ENCODE results near the gene RAC2.

RAC2 gene

DNA sequence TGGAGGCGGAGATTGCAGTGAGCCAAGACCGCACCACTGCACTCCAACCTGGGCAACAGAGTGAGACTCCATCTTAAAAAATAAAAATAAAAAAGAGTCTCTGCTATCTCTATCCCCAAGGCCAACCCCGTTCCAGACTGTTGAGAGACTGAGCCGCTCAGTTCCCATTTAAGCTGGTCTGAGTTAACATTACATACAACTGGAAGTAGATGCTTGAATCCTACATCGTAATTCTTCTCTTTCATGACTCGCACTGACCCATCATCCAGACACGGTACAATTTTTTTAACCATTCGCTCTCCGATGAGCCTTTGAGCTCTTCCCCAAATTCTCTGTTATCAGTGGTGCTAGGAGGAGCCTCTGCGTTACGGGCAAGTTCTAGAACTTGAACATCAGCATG, 33.3 kb upstream of the RAC2 start:
- H3K9me3 ChIP-seq (ENCODE audit: control insufficient read depth in 1 of 2, low read length in 2 of 2): no peaks in the 10 kb centered on the region
- no peaks in the 10 kb centered on the region for H3K36me3 ChIP-seq (ENCODE audit: control insufficient read depth in 1 of 2, insufficient read depth in 2 of 2, low read length in 2 of 2)
- no peak overlapping the region for H3K9ac ChIP-seq (ENCODE audit: low read depth in 1 of 2, low read length in 2 of 2)
- no peak overlapping the region for H3K27ac ChIP-seq (ENCODE audit: low read depth, low read length)
- no peak overlapping the region for H3K4me3 ChIP-seq (ENCODE audit: low read depth in 1 of 2, low read length in 2 of 2)
- peaks cover 0 to 5% of the 10 kb centered on the region in 2 donors for H3K27me3 ChIP-seq (ENCODE audit: control insufficient read depth in 1 of 2, insufficient read depth in 2 of 2, low read length in 2 of 2)
- H3K4me1 ChIP-seq (ENCODE audit: control insufficient read depth in 1 of 2, insufficient read depth in 2 of 2, low read length in 2 of 2): peaks cover 0 to 6% of the 10 kb centered on the region in 2 donors

DNA sequence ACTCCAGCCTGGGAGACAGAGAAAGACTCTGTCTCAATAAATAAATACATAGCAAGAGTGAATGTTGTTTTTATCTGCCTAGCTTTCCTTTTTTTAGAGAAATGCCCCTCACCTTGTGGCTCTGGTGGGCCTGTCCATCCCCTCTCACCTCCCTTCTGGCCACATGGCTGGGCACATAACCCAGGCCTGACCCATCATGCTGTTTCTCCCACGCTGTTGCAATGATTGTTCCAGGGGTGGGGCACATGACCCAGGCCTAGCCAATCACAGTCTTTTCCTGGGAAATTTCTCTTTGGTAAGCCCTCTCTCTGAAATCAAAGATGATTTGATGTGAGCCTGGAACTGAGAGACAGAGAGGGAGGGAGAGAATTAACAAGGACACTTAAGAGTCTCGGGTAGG, 32.7 kb upstream of the RAC2 start:
- Histone ChIP-seq H3K27ac (ENCODE audit: low read depth, low read length) (no peak overlapping the region), H3K36me3 (ENCODE audit: control insufficient read depth in 1 of 2, insufficient read depth in 2 of 2, low read length in 2 of 2) (no peaks in the 10 kb centered on the region), H3K4me1 (ENCODE audit: control insufficient read depth in 1 of 2, insufficient read depth in 2 of 2, low read length in 2 of 2) (peaks cover 0 to 6% of the 10 kb centered on the region in 2 donors), H3K9me3 (ENCODE audit: control insufficient read depth in 1 of 2, low read length in 2 of 2) (no peaks in the 10 kb centered on the region), H3K9ac (ENCODE audit: low read depth in 1 of 2, low read length in 2 of 2) (no peak overlapping the region), H3K4me3 (ENCODE audit: low read depth in 1 of 2, low read length in 2 of 2) (no peak overlapping the region), H3K27me3 (ENCODE audit: control insufficient read depth in 1 of 2, insufficient read depth in 2 of 2, low read length in 2 of 2) (no peaks in the 10 kb centered on the region)

DNA sequence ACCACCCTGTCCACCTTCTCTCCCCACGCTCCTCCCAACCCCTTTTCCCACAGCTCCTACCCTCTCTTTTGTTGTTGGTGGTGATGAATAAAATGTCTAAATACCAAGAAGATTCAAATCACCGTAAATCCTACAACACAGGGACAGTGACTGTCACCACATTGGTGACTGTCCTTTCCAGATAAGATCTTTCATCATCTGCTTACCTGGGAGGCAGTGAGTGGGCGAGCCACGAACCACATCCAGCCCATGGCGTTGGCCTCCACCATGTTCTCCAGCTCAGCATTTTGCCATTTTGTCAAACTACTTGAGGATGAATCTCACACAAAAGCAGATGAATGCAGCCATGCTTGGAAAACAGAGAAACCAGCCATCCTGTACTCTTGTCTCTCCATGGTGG, 31.6 kb upstream of the RAC2 start:
- no peak overlapping the region for H3K9ac ChIP-seq (ENCODE audit: low read depth in 1 of 2, low read length in 2 of 2)
- peaks cover 0 to 6% of the 10 kb centered on the region in 2 donors for H3K4me1 ChIP-seq (ENCODE audit: control insufficient read depth in 1 of 2, insufficient read depth in 2 of 2, low read length in 2 of 2)
- H3K27me3 ChIP-seq (ENCODE audit: control insufficient read depth in 1 of 2, insufficient read depth in 2 of 2, low read length in 2 of 2): no peaks in the 10 kb centered on the region
- H3K27ac ChIP-seq (ENCODE audit: low read depth, low read length): no peak overlapping the region
- H3K4me3 ChIP-seq (ENCODE audit: low read depth in 1 of 2, low read length in 2 of 2): no peak overlapping the region
- no peaks in the 10 kb centered on the region for H3K36me3 ChIP-seq (ENCODE audit: control insufficient read depth in 1 of 2, insufficient read depth in 2 of 2, low read length in 2 of 2)
- H3K9me3 ChIP-seq (ENCODE audit: control insufficient read depth in 1 of 2, low read length in 2 of 2): no peaks in the 10 kb centered on the region

DNA sequence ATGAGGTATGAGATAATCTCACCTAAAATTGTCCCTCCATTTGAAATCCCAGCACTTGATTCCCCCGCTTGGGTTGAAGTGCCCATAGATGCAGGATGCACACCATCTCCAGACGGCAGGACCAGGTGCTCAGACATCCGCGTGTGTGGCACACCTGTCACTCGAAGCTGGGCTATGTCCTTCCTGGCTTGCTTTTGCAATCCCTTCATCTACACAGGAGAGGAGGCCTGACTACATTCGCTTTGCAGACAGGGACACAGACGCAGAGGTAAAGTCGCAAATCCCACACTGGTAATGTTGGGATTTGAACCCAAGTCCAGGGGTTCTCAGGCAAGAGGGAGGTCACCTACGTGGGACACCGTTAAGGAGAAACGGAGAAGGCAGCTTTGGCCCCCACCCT, 31.1 kb upstream of the RAC2 start:
- no peaks in the 10 kb centered on the region for H3K9me3 ChIP-seq (ENCODE audit: control insufficient read depth in 1 of 2, low read length in 2 of 2)
- H3K27me3 ChIP-seq (ENCODE audit: control insufficient read depth in 1 of 2, insufficient read depth in 2 of 2, low read length in 2 of 2): no peaks in the 10 kb centered on the region
- H3K4me3 ChIP-seq (ENCODE audit: low read depth in 1 of 2, low read length in 2 of 2): no peak overlapping the region
- H3K9ac ChIP-seq (ENCODE audit: low read depth in 1 of 2, low read length in 2 of 2): no peak overlapping the region
- H3K27ac ChIP-seq (ENCODE audit: low read depth, low read length): no peak overlapping the region
- H3K4me1 ChIP-seq (ENCODE audit: control insufficient read depth in 1 of 2, insufficient read depth in 2 of 2, low read length in 2 of 2): peaks cover 0 to 6% of the 10 kb centered on the region in 2 donors
- no peaks in the 10 kb centered on the region for H3K36me3 ChIP-seq (ENCODE audit: control insufficient read depth in 1 of 2, insufficient read depth in 2 of 2, low read length in 2 of 2)

DNA sequence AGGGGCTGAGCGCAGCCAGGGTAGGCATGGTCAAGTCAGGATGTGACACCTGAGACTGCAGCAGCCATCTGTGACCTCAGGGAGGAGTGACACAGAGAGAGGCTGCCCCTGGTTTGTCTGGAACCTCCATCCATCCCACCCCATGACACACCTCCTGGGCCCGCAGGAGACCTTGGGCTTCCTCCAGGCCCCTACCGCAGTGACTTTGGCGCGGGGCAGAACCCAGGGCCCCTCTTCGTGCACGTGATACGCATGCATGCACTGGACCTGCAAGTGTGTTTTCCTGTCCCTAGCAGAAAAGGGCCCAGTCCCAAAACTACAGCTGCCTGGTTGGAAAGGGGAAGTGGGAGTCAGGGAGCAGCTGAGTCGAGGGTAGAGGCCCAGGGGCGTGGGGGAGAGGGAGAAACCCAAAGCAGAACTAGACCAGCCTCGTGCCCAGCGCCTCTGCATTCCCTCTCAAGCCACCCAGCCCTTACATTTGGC, 30.4 kb upstream of the RAC2 start:
- H3K4me3 ChIP-seq (ENCODE audit: low read depth in 1 of 2, low read length in 2 of 2): no peak overlapping the region
- H3K4me1 ChIP-seq (ENCODE audit: control insufficient read depth in 1 of 2, insufficient read depth in 2 of 2, low read length in 2 of 2): peaks cover 0 to 6% of the 10 kb centered on the region in 2 donors
- H3K9ac ChIP-seq (ENCODE audit: low read depth in 1 of 2, low read length in 2 of 2): no peak overlapping the region
- H3K27ac ChIP-seq (ENCODE audit: low read depth, low read length): no peak overlapping the region
- H3K36me3 ChIP-seq (ENCODE audit: control insufficient read depth in 1 of 2, insufficient read depth in 2 of 2, low read length in 2 of 2): no peaks in the 10 kb centered on the region
- H3K27me3 ChIP-seq (ENCODE audit: control insufficient read depth in 1 of 2, insufficient read depth in 2 of 2, low read length in 2 of 2): peaks cover 0 to 3% of the 10 kb centered on the region in 2 donors
- no peaks in the 10 kb centered on the region for H3K9me3 ChIP-seq (ENCODE audit: control insufficient read depth in 1 of 2, low read length in 2 of 2)

DNA sequence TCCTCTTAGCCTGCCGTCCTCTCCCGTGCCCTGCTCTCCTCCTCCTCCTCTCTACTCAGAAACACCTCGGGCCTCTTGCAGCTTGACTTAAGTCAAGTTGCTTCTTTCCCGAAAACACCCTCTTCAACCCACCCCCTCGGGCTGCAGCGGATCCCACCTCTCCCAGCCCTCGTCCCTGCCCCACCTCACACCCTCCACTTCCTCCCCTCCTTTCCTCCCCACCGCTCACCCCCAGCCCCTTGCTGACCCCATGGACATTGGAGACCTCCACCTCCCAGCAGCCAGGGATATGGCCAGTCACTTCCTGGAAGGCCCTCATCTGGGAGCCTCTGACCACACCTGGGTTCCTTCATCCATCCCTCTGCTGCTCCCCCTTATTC, 29.8 kb upstream of the RAC2 start:
- H3K4me1 ChIP-seq (ENCODE audit: control insufficient read depth in 1 of 2, insufficient read depth in 2 of 2, low read length in 2 of 2): peaks cover 0 to 6% of the 10 kb centered on the region in 2 donors
- H3K9ac ChIP-seq (ENCODE audit: low read depth in 1 of 2, low read length in 2 of 2): no peak overlapping the region
- H3K36me3 ChIP-seq (ENCODE audit: control insufficient read depth in 1 of 2, insufficient read depth in 2 of 2, low read length in 2 of 2): no peaks in the 10 kb centered on the region
- peaks cover 0 to 3% of the 10 kb centered on the region in 2 donors for H3K27me3 ChIP-seq (ENCODE audit: control insufficient read depth in 1 of 2, insufficient read depth in 2 of 2, low read length in 2 of 2)
- no peak overlapping the region for H3K4me3 ChIP-seq (ENCODE audit: low read depth in 1 of 2, low read length in 2 of 2)
- H3K27ac ChIP-seq (ENCODE audit: low read depth, low read length): no peak overlapping the region
- H3K9me3 ChIP-seq (ENCODE audit: control insufficient read depth in 1 of 2, low read length in 2 of 2): no peaks in the 10 kb centered on the region

DNA sequence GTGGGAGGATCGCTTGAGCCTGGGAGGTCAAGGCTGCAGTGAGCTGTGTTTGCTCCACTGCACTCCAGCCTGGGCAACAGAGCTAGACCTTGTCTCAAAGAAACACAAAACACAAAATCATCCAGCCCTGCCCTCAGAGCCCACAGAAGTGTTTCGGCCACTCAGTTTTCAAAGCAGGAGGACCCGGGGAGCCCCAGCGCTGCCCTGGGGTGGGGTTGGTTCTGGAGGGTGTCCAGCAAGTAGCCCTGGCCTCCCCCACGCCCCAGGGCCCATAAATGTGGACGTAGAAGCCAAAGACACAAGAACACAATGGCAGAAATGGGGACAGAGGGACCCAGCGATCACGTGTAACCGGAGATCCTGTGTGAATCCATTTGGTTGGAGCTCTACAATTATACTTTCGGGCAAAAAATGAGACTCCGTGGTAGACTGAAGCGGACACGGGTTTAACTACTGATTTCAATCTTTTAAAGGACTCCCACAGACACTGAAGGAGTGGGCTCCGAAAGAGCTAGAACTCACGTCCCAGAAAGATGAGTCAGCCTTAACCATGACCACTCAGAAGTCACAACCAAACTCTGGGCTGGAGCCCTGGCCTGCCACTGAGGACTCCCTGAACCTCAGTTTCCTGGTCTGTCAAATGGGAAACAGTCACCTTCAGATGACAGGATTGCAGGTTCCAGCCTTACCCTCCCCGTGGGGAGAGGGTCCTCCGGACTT, 29.2 kb upstream of the RAC2 start:
- H3K27me3 ChIP-seq (ENCODE audit: control insufficient read depth in 1 of 2, insufficient read depth in 2 of 2, low read length in 2 of 2): peaks cover 0 to 3% of the 10 kb centered on the region in 2 donors
- no peaks in the 10 kb centered on the region for H3K9me3 ChIP-seq (ENCODE audit: control insufficient read depth in 1 of 2, low read length in 2 of 2)
- peaks cover 0 to 6% of the 10 kb centered on the region in 2 donors for H3K4me1 ChIP-seq (ENCODE audit: control insufficient read depth in 1 of 2, insufficient read depth in 2 of 2, low read length in 2 of 2)
- no peaks in the 10 kb centered on the region for H3K36me3 ChIP-seq (ENCODE audit: control insufficient read depth in 1 of 2, insufficient read depth in 2 of 2, low read length in 2 of 2)
- no peak overlapping the region for H3K4me3 ChIP-seq (ENCODE audit: low read depth in 1 of 2, low read length in 2 of 2)
- H3K27ac ChIP-seq (ENCODE audit: low read depth, low read length): no peak overlapping the region
- no peak overlapping the region for H3K9ac ChIP-seq (ENCODE audit: low read depth in 1 of 2, low read length in 2 of 2)

DNA sequence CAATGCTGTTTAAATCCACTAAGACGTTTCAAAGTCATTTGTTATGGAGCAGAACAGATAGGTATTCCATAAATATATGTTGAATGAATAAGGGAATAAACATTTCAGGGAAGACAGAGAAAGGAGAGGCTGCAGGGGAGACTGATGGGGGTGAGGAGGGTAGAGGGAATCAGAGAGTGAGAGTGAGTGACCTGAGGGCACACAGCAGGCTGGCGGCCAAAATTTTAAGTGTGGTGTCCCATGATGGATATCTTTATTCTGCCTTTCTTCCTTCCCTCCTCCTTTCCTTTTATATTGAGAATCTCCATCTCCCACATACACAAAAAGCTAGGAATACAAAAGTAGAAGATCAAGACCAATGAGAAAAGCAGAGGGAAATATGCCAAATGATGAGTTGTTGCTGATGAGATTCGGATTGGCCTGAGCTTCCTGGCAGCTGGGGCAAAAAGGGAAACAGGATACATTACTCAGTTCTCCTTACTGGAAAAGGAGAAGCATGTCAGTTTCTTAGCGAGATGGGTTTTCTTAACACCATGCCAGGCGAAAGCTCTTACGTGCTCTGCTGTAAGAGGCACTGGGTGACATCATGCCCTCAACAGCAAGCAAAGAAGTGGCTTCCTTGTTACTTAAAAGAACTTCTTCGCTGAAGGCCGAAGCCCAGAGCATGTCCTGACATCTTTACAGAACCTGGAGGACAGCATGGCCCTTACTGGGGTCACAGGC, 27.0 kb upstream of the RAC2 start:
- no peak overlapping the region for H3K9ac ChIP-seq (ENCODE audit: low read depth in 1 of 2, low read length in 2 of 2)
- no peaks in the 10 kb centered on the region for H3K9me3 ChIP-seq (ENCODE audit: control insufficient read depth in 1 of 2, low read length in 2 of 2)
- H3K4me3 ChIP-seq (ENCODE audit: low read depth in 1 of 2, low read length in 2 of 2): no peak overlapping the region
- no peak overlapping the region for H3K27ac ChIP-seq (ENCODE audit: low read depth, low read length)
- H3K27me3 ChIP-seq (ENCODE audit: control insufficient read depth in 1 of 2, insufficient read depth in 2 of 2, low read length in 2 of 2): peaks cover 0 to 3% of the 10 kb centered on the region in 2 donors
- no peaks in the 10 kb centered on the region for H3K36me3 ChIP-seq (ENCODE audit: control insufficient read depth in 1 of 2, insufficient read depth in 2 of 2, low read length in 2 of 2)
- H3K4me1 ChIP-seq (ENCODE audit: control insufficient read depth in 1 of 2, insufficient read depth in 2 of 2, low read length in 2 of 2): peaks cover 0 to 6% of the 10 kb centered on the region in 2 donors

DNA sequence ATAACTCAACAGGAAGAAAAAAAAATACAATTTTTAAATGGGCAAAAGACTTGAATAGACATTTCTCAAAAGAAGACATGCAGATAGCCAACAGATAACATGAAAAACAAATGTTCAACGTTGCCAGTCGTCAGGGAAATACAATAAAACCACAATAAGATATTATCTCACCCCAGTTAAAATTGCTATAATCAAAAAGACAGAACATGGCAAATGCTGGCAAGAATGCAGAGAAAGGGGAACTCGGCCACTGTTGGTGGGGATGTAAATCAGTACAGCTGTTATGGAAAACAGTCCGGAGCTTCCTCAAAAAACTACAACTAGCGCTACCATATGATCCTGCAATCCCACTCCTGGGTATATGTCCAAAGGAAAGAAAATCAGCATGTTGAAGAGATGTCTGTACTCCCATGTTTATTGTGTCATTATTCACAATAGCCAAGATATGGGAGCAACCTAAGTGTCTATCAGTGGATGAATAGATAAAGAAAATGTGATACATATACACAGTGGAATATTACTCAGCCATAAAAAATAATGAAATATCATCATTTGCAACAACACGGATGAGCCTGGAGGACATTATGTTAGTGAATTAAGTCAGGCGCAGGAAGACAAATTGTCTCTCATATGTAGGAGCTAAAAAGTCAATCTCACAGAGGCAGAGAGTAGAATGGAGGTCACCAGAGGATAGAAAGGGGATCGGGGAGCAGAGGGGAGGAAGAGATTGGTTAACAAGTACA, 26.0 kb upstream of the RAC2 start:
- Histone ChIP-seq H3K36me3 (ENCODE audit: control insufficient read depth in 1 of 2, insufficient read depth in 2 of 2, low read length in 2 of 2) (no peaks in the 10 kb centered on the region), H3K4me3 (ENCODE audit: low read depth in 1 of 2, low read length in 2 of 2) (no peak overlapping the region), H3K9me3 (ENCODE audit: control insufficient read depth in 1 of 2, low read length in 2 of 2) (no peaks in the 10 kb centered on the region), H3K4me1 (ENCODE audit: control insufficient read depth in 1 of 2, insufficient read depth in 2 of 2, low read length in 2 of 2) (peaks cover 0 to 6% of the 10 kb centered on the region in 2 donors), H3K27ac (ENCODE audit: low read depth, low read length) (no peak overlapping the region), H3K27me3 (ENCODE audit: control insufficient read depth in 1 of 2, insufficient read depth in 2 of 2, low read length in 2 of 2) (peaks cover 0 to 3% of the 10 kb centered on the region in 2 donors), H3K9ac (ENCODE audit: low read depth in 1 of 2, low read length in 2 of 2) (no peak overlapping the region)

Measured in duodenal mucosa (tissue), 2 donors.